ENCODE measurements around the gene CBX3. TPM values are rescaled to one million over a fixed set of nuclear protein-coding genes. Genes with fewer than 3 reads are reported as not detected.

Gene CBX3
- total RNA-seq, 3 donors from 2014 or later (not counting 1 experiment from before 2014, with no cell fraction given): 103 to 126 (median 109) TPM

DNA sequence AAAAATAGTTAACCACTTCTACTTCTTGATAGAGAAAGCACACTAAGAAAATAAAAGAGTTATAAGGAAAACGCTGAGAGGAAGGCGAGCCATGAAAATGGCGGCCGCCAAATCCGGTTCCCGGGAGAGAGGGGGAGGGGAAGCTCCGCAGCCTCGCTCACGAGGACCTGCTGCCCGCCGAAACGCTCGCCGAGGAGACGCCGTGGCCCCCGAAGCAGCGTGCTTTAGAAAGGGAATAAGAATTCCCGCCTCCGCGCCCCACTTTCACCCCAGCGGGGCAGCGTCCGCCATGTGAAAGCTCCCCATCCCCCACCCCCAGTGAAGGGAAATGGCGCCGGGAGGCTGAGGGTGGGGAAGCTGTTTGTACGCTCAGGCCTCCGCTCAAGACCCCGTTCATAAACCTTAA lies 1.5 kb upstream of the CBX3 start:
- Histone ChIP-seq H3K27me3 (ENCODE audit: control insufficient read depth, insufficient read depth, low read length) (no peaks in the 10 kb centered on the region), H3K4me1 (ENCODE audit: control insufficient read depth, insufficient read depth, low read length) (peaks cover 12% of the 10 kb centered on the region), H3K36me3 (ENCODE audit: control insufficient read depth, insufficient read depth, low read length) (peaks cover 34% of the 10 kb centered on the region), H3K27ac (ENCODE audit: low read length) (peak overlapping the region; percentile 95), H3K9me3 (ENCODE audit: control insufficient read depth, insufficient read depth, low read length) (no peaks in the 10 kb centered on the region), H3K4me3 (ENCODE audit: low read length) (peak overlapping the region; percentile 87)
- peaks cover 2 to 5% of the 10 kb centered on the region in 2 donors for H3K27me3 Mint-ChIP-seq (ENCODE audit: low read depth in 2 of 2)
- TF ChIP-seq, protein P1, sequence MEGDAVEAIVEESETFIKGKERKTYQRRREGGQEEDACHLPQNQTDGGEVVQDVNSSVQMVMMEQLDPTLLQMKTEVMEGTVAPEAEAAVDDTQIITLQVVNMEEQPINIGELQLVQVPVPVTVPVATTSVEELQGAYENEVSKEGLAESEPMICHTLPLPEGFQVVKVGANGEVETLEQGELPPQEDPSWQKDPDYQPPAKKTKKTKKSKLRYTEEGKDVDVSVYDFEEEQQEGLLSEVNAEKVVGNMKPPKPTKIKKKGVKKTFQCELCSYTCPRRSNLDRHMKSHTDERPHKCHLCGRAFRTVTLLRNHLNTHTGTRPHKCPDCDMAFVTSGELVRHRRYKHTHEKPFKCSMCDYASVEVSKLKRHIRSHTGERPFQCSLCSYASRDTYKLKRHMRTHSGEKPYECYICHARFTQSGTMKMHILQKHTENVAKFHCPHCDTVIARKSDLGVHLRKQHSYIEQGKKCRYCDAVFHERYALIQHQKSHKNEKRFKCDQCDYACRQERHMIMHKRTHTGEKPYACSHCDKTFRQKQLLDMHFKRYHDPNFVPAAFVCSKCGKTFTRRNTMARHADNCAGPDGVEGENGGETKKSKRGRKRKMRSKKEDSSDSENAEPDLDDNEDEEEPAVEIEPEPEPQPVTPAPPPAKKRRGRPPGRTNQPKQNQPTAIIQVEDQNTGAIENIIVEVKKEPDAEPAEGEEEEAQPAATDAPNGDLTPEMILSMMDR (IDR thresholded peaks at IDR 0.05): no peak
- WGBS (ENCODE audit: insufficient coverage): 0% methylated on average over 26 of the region's 29 CpGs
- H3K27ac Mint-ChIP-seq: peak overlapping the region; percentile 100
- no peaks in the 10 kb centered on the region for H3K9me3 Mint-ChIP-seq
- H3K4me1 Mint-ChIP-seq: peaks cover 84 to 86% of the 10 kb centered on the region in 2 donors
- intact Hi-C loops (cut with micrococcal nuclease): loop anchor here (2.0 to 5.0 kb wide), 3 partner anchors 77 to 307 kb away; no protein-coding TSS in a partner anchor
- H3K36me3 Mint-ChIP-seq: peaks cover 54% of the 10 kb centered on the region
- peak overlapping the region; percentile 100 for H3K4me3 Mint-ChIP-seq
- DNase-seq: peak; percentile 76 to 90
- peak; percentile 25 to 38 (median 25) for ATAC-seq

DNA sequence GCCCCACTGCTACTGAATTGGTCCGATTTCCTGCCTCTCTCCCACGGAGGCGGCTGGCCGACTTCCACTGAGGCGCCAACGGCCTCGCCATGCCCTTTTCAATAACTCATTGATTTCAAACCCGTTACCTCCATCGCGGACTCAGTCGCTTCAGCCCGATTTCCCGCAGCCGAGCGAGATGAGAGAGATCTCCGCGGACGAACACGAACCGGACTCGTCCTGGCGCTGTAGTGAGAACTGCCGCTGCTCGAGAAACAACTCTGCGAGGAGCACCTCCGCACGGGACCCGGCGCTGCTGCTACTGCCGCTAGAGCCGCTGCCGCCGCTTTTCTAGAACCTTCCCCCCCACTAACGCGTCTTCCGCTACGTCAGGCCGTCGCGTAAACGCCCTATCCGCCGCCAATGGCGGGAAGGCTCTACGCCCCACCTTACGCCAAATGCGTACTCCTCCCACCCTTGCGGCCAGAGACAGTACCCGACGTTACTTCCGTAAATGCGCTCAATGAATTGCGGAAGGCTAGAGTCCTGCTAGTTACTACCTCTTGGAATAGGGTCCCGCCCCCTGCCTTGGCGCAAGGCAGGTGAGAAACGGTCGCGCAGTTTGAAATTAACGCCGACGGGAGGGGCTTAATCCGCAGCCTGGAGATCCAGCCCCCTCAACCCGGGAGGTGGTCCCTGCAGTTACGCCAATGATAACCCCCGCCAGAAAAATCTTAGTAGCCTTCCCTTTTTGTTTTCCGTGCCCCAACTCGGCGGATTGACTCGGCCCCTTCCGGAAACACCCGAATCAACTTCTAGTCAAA lies 900 bp upstream of the CBX3 start, which contains the start of gene HNRNPA2B1:
TSS of gene HNRNPA2B1 (minus strand) at position 303 of the 803 bp plus-strand sequence. CDS start at position 134, 169 bp downstream.
- intact Hi-C loops (cut with micrococcal nuclease): loop anchor here (1.0 to 5.0 kb wide), 4 partner anchors 77 to 308 kb away; no protein-coding TSS in a partner anchor
- Histone ChIP-seq H3K4me3 (ENCODE audit: low read length) (peak within 1 kb of the TSS; percentile 87), H3K36me3 (ENCODE audit: control insufficient read depth, insufficient read depth, low read length) (peaks cover 28% of the 10 kb centered on the region), H3K27me3 (ENCODE audit: control insufficient read depth, insufficient read depth, low read length) (no peaks in the 10 kb centered on the region), H3K27ac (ENCODE audit: low read length) (peak within 1 kb of the TSS; percentile 95), H3K9me3 (ENCODE audit: control insufficient read depth, insufficient read depth, low read length) (no peaks in the 10 kb centered on the region), H3K4me1 (ENCODE audit: control insufficient read depth, insufficient read depth, low read length) (peaks cover 14% of the 10 kb centered on the region)
- under 1% methylated on average over 71 of the region's 71 CpGs for WGBS (ENCODE audit: insufficient coverage)
- ATAC-seq (peak; percentile 69 to 87 (median 69)), DNase-seq (peak; percentile 98 to 99)
- peaks cover 2 to 5% of the 10 kb centered on the region in 2 donors for H3K27me3 Mint-ChIP-seq (ENCODE audit: low read depth in 2 of 2)
- peak within 1 kb of the TSS; percentile 100 for H3K27ac Mint-ChIP-seq
- peaks cover 84 to 85% of the 10 kb centered on the region in 2 donors for H3K4me1 Mint-ChIP-seq
- TF ChIP-seq, protein P1 (IDR thresholded peaks at IDR 0.05): no peak
- no peaks in the 10 kb centered on the region for H3K9me3 Mint-ChIP-seq
- peak within 1 kb of the TSS; percentile 100 for H3K4me3 Mint-ChIP-seq
- H3K36me3 Mint-ChIP-seq: peaks cover 49% of the 10 kb centered on the region

DNA sequence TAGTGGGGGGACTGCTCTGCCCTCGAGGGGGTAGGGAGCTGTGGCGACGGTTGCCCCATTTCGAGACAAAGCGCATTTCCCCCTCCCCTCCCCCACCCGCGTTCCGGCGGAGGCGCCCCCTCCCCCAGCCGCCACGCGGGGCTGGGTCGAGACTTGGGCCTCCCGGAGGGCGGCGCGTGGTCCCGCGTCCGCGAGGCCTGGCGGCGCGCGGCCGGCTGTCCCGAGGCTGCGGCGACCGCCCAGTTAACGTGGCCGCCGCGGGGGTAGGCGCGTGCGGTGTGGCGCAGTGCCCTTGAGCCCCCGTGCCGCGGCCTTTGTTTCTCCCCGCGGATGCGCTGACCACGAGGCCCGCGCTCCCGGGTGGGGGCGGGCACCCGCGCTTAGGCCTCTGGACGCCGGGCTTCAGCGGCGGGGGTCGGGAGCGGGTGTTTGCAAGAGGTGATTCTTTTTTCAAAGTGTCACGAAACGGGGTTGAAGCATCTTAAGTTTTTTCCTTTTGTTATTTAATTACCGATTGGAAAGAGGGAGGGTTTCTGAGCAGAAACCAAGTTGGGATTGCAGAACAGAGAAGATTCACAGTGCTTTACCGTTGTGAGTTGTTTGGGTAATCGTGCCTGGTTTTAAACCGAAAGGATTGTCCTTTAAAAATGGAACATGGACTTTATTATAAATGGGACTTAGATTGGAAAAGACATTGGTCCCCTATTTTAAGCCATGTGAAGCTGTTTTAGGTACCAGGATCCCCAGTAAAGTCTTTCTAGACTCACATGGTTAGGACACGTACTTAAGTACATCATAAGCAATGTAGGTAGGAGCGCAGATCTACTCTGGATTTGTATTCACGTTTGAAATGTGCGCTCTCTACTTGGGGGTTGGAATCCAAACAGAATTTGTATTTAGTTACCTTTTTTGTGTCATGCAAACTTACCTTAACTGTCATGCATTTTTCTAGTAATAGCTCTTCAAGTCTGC lies 760 bp downstream of the CBX3 start:
- Histone ChIP-seq H3K27ac (ENCODE audit: low read length) (peak overlapping the region; percentile 95), H3K9me3 (ENCODE audit: control insufficient read depth, insufficient read depth, low read length) (no peaks in the 10 kb centered on the region), H3K27me3 (ENCODE audit: control insufficient read depth, insufficient read depth, low read length) (no peaks in the 10 kb centered on the region), H3K4me3 (ENCODE audit: low read length) (peak overlapping the region; percentile 87), H3K36me3 (ENCODE audit: control insufficient read depth, insufficient read depth, low read length) (peaks cover 22% of the 10 kb centered on the region), H3K4me1 (ENCODE audit: control insufficient read depth, insufficient read depth, low read length) (peaks cover 9% of the 10 kb centered on the region)
- H3K9me3 Mint-ChIP-seq: no peaks in the 10 kb centered on the region
- H3K27me3 Mint-ChIP-seq (ENCODE audit: low read depth in 2 of 2): peaks cover 2 to 5% of the 10 kb centered on the region in 2 donors
- intact Hi-C loops (cut with micrococcal nuclease): loop anchor here (5.0 kb wide), 2 partner anchors 75 to 165 kb away; no protein-coding TSS in a partner anchor
- TF ChIP-seq, protein P1 (IDR thresholded peaks at IDR 0.05): no peak
- under 1% methylated on average over 65 of the region's 68 CpGs for WGBS (ENCODE audit: insufficient coverage)
- peak in 1 of 2 donors; percentile 71 for DNase-seq
- peak overlapping the region; percentile 100 for H3K27ac Mint-ChIP-seq
- no peak for ATAC-seq
- peaks cover 47% of the 10 kb centered on the region for H3K36me3 Mint-ChIP-seq
- peak overlapping the region; percentile 93 for H3K4me3 Mint-ChIP-seq
- H3K4me1 Mint-ChIP-seq: peaks cover 74 to 75% of the 10 kb centered on the region in 2 donors

Measured in natural killer cell (primary cell).